NCI-H128 (cell line): Measurements from ENCODE around the gene CNGB1.
"Not testable (repeated sequence)": the region's sequence is repeated elsewhere in the genome, so short reads cannot be mapped to it uniquely, and the experiment has no call there.

Experiments used
- DNase-seq: peaks from one replicate; lab custom pipeline; 2025; ENCODE audit not compliant: unreplicated experiment; lab: John Stamatoyannopoulos, UW

Gene CNGB1

DNA sequence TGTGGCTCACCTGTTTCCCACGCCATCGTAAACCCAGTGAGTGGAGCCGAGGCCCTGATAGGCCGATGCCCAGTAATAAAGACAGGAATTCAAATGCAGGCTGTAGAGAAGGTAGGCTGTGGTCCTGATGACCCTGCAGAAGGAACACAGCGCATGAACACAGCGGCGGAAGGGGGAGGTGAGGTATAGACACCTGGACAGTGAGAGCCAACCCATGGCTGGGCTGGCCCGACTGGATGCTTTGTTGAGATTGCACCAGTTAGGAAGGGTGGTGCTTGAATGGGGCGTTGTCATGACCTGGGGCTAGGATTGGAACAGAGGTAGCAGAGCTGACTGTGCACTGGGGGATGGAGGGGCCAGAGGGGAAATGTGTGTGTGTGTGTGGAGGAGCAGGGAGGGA, 59.2 kb downstream of the CNGB1 start:
- no peak for DNase-seq

DNA sequence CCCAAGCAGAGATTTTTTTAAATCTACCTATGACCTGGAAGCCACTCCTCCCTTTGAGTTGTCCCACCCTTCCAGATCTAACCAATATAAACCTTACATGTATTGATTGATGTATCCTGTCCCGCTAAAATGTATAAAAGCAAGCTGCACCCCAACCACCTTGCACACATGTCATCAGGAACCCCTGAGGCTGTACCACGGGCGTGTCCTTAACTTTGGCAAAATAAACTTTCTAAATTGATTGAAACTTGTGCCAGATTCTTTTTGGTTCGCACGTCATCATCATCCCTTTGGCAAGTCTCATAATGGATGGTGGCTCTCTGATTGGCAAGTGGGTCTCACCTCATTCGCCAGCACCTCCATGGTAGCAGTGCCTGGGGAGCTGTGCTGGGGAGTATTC, 60.2 kb downstream of the CNGB1 start:
- no peak for DNase-seq

DNA sequence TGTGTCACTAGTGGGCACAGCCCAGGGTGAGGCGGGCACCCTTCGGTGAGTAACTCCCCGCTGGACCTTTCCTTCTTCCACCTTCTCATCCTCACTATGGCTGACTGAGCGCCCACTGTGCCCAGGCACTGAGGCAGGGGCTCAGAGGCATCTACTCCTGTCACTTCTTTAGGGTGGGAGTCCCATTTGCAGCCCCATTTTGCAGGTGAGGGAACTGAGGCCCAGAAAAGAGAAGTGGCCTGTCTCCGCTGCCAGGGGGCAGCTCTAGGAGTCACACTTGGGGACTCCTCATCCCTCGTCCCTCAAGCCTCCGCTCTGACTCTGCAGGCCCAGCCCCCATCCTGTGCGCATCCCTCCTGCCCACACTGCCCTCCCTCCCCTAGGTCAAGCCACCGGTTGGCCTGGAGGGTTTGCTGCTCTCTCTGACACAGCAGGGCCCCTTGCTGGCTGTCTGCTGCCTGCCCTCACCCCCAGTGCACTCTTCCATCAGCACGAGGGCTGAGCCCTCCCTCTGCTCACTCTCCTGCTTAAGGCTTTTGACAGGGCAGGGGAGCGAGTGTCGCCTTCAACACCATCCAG, 62.4 kb downstream of the CNGB1 start:
- no peak for DNase-seq

DNA sequence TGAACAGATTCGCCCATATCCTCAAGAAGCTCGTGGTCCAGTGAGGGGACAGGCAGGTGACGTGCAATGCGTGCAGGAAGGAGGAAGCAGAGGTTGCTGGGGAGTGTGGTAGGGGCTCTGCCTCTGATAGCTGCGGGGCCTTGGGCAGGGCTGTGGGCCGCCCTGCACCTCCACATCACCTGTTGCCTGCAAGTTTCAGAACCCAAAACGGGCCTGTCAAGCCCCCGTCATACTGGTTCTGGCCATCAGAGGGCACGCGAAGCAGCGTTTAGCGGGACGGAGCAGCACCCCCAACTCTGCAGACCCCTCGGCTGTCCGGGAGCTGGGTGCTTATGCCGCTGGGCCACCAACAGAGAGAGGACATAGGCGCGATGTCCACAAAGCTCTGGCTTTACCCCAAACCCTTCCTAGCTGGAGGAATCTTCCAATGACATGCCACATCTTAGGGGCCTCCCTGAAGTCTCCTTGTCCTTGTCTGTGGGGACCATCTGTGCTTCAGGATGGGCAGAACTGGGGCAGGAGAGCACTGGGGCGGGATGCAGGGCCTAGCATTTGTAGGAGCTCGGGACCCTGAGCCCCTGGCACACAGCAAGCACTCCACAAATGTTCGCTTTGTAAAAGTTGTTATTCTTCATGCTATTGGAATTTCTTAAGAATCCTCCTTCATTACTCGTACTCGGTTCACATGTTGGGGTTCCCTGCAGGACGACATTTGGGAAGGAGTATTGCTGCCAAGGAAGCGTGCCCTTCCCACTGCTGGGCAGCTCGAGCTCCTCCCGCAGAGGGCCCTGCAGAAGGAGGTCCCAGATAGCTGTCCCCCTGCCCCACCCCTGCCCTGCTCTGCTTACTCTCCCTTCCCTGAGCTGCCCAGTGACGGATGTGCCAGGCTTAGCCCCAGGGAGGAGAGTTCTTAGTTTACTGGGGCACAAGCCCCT, 64.3 kb downstream of the CNGB1 start:
- no peak for DNase-seq

DNA sequence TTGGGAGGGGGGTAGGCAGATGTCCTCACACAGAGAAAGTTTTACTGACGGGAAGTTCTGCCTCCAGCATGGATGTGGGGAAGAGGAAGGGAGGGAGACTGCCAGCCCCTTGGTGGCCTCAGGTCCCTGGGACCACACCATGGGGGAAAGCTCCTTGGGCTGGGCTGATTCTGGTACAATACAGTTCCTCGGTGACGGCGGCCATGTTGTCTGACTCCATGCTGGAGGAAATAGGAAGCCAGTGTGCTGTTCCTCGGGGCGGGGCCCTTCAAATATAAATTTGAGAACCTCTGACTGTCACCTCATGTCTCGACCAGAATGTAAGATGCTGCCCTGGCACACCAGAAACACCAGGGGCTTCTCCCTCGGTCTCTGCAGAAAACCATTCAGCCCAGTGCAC, 66.8 kb downstream of the CNGB1 start:
- no peak for DNase-seq

DNA sequence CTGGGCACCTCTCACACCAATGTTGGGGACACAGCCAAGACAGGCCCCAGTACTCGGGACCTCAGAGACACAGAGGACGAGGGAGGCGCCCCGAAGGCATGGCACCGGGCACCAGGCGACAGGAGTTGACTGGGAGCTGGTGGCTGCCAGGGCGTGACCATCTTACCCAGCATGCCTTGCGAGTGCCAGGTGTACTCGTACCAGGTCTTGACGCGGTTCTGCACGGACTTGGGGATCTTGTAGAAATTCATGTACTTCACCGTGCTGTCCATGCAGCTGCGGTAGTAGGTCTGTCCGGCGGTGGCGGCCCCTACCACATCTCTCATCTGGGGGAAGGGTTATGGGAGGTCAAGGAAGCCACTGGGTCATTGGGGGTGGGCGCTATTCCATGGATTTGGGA, 67.3 kb downstream of the CNGB1 start:
- no peak for DNase-seq

DNA sequence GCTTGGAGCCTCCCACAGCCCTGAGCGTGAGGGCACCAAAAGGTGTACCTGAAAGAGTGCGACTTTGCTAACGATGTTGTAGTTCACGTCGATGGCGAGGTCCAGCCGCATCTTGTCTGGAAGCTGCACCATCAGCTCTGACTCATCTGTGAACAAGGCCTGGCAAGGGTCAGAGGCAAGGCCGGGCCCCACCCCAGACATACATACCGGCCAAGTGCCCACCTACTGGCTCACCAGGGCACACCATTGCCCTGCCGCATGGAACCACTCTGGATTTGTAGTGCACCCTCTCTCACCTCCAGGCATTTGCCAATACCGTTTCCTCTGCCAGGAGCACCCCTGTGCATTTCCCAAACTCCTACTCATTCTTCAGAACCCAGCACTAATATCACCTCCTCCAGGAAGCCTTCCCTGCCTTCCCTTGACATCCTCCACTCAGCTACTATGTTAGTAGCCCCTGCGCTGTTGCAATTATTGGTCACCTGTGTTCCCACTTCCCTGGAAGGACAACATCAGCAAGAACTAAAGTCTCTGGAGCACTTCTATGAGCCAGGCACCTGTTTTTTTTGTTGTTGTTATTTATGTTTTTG, 69.4 kb downstream of the CNGB1 start:
- DNase-seq: no peak

DNA sequence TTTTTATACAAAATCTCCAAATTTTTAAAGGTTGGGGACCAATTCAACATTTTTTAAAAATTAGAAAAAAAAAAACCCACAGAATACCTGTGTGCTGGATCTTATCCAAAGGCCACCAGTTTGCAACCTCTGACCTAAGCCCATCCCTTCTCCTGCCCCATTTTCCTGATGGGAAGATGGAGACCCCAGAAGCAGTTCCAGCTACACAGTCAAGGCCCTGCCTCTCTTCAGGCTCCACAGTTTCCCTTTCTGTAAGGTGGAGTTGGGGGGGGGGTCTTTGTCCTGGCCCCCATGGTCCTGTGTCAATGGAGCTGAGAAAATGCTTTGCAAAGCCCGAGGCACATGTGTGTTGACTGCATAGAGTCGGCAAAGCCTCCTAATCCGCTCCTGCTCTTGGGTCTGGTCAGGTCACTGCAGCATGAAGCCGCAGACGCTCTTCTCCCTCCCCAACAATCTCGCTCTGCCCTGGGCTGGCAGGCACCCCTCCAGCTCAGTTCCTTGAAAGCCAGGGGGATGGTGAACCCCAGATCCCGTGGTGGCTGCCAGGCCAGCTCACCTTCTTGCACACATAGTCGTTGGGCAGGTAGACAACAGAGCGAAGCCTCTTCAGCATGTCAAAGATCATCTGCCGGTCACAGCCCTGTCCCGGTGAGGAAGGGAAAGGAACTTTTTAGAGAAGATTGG, 70.0 kb downstream of the CNGB1 start:
- DNase-seq: no peak

DNA sequence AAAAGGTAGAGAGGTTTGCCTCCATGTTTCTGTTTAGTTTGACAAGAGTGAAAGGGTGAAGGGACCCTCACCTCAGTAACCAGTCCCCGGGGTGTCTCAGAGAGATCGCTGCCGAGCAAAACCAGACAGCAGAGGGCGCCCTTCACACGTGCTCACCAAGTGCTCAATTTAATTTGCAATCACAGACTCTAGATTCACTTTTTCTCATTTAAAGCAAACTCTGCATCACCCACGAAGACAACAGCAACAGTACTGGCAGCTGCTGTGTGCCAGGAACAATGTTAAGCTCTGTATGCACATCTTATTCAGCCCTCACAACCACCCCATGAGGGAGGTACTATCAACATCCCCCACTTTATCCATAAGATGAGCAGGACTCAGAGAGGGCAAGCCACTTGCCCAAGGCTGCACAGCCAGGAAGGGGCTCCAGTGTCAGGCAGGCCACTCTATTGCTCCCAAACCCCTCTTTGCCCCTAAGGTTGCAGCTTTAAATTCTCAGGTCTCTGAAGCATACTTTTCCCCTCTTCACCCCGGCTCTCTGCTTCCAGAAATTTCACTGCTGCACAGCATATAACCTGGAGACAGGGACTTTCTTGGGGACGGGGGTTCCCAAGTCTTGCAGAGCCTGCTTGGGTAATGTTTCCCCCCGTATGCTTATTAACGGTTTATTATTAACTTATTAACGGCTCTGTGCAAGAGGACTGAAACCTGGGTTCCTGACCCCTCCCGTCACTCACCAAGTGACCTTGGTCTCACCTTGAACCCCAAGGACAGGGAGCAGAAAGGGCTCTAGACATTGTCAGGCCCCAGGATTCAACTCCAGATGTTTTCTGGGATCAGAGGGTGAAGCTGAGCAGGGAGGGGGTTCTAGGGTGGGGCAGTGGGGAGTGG, 70.9 kb downstream of the CNGB1 start:
- DNase-seq: peak; percentile 3

DNA sequence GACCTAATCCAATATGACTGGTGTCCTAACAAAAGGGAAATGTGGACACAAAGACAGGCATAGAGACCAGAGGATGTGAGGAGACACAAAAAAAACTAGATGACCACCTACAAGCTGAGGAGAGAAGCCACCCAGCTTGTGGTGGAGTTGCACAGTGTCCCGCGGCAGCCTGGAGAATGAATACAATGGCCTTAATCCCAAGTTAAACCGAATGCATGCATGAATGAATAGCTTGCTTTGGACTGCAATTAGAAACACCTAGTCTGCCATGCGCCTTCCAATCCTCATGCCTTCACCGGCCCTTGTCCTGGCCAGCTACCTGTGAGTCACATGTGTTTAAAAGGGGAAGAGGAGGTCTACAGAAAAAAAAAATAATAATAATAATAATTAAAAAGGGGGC, 72.0 kb downstream of the CNGB1 start:
- no peak for DNase-seq

DNA sequence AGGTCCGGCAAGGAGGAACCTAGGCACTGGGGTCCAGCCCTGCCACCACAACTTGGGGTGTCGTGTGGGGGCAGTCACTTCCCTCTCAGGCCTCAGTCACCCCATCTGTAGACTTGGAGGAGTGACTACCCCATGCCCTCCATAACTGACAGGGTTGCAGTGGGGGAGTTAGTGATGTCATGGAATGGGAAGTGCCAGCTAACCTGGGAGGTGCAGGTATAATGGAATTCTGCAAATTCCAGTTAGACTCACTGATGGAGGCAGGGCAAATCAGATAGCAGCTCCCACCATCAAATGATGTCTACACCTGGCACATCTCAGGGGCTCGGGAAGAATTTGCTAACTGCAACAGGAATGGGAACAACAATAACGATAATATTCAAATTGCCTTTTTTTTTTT, 72.9 kb downstream of the CNGB1 start:
- DNase-seq: no peak

DNA sequence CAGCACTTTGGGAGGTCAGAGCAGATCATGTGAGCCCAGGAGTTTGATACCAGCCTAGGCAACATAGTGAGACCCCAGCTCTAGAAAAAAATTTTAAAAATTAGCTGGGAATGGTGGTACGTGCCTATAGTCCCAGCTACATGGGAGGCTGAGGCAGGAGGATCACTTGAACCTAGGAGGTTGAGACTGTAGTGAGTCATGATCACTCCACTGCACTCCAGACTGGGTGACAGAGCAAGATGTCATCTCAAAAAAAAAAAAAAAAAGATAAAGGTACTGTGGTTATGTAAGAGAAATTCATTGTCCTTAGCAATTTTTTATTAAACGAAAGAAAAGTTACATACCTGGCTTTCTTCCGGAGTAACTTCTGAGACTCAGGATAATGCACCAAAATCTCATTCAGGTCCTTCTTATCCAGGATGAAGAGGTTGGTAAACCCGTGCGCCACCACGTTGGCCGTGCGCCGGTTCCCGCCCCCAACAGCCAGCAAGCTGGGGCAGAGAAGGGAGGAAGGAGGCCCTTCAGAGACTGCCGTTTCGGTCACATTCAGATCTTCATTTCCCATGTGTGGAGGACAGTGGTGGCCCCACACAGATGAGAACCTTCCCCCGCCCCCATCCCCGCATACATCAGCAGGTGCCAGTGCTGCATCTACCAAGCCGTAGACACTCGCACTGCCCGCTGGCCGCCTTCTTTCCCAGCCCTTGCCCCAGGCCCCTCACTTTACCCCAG, 73.7 kb downstream of the CNGB1 start:
- no peak for DNase-seq

DNA sequence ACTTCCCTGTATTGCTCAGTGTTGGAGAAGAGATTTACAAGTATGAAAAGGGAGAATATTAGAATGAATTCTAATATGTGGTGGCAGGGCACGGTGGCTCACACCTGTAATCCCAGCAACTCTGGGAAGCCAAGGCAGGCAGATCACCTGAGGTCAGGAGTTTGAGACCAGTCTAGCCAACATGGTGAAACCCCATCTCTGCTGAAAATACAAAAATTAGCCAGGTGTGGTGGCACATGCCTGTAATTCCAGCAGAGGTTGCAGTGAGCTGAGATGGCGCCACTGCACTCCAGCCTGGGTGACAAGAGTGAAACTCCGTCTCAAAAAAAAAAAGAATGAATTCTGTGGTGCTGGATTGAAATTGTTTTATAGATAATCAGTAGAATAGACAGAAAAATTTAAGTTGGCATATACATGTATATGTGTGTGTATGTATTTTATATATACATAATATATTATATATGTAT, 75.8 kb downstream of the CNGB1 start:
- not testable (repeated sequence) for DNase-seq

DNA sequence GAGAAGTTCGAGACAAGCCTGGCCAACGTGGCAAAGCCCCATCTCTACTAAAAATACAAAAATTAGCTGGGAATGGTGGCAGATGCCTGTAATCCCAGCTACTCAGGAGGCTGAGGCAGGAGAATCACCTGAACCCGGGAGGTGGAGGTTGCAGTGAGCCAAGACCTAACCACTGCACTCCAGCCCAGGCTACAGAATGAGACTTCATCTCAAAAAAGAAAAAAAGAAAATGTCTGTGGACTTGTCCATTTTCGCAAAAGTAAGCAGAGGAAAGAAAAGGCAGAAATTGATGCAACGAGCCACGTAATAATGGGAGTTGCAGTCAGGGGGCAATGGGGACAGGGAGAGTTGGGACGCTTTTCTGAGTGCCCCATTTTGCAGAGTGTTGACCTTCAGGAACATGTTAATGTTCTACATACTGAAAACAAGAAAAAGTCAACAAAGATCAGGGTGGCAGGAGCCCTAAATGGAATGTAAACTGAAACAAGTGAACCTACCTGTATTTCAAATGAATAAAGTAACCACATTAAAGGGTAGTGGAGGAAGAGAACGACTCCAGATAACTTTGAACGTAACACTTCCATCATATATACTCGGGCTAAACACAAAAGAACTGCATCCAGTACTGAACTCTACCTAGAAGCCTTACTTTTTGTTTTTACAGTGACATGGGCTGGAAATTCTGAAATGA, 76.4 kb downstream of the CNGB1 start:
- DNase-seq: no peak

DNA sequence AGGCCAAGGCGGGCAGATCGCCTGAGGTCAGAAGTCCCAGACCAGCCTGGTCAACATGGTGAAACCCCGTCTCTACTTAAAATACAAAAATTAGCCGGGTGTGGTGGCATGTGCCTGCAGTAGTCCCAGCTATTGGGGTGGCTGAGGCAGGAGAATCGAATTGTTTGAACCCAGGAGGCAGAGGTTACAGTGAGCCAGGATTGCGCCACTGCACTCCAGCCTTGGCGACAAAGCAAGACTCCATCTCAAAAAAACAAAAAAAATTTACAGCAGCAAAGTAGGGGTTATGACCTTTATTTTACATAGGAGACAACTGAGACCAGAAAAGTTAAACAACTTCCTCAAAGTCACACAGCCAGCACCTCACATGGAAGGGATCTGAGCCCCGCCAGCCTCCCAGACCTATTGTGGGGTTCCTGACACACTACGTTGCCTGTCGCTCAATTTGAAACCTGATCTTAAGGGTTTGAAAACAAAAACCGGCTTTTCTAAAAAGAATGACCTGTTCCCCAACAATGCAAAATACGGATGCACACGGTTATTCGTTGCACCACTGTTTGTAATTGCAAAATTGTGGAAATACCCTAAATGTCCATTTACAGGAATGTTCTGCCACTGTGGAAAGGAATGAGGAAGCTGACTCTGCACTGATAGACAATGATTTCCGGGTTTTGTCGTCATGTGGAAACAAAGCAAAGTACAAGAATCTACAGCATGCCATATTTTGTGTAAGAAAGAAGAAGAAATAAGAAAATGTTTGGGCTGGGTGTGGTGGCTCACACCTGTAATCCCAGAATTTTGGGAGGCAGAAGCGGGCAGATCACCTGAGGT, 77.2 kb downstream of the CNGB1 start:
- DNase-seq: no peak

DNA sequence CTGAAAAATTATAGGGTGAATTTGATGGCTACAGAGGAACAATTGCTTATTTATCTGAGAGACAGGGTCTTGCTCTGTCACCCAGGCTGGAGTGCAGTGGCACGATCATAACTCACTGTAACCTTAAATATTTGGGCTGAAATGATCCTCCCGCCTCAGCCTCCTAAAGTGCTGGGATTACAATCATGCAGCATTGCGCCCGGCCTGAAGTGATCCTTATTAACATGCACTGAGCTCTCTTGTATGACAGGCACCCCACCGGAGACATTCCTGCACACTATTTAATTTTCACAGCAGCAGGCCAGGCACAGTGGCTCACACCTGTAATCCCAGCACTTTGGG, 77.7 kb downstream of the CNGB1 start:
- DNase-seq: no peak

DNA sequence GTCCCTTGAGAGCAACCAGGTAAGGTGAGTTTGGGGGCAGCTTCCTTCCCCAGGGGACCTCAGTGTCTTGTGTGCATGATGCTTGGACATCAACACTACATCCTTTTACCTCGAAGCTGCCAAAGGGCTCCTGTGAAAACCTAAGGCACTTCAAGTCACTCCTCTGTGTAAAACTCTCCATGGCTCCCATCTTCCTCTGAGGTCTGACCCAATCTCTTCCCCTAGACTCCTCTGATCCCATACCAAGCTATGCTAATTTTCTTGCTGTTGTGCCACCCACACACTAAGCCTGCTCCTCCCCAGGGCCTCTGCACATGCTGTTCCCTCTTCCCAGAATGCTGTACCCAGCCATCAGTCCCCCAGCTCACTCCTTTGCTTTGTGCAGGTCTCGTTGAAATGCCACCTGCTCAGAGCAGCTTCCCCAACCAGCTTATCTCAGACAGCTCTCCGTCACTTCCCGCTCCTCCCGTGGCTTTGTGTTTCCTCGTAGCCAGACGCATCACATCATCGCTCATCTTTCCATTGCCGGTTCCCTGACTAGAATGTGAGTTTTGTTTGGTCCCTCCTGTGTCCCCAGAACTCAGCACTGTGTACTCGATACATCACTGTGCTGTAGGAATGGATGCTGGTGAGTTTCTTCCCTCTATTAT, 78.4 kb downstream of the CNGB1 start:
- DNase-seq: no peak

DNA sequence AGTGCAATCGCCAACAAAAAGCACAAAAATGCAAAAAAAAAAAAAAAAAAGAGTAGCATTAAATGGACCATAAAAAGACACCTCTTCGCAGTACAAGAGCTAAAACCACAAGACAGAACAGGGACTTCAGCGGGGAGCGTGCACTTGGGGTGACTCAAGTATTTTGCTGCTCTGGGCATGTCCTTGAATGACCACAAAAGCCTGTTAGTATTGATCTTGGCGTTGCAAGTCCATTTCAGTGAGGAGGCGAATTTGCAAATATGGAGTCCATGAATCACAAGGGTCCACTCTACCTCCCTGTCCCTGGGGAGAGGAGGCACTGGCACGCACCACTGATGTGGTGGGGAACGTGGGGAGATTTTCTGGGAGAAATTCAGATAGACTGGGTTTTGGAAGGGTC, 78.9 kb downstream of the CNGB1 start:
- DNase-seq: no peak
